ENCODE data around the gene SLC43A2.
"Not testable (repeated sequence)": the region's sequence is repeated elsewhere in the genome, so short reads cannot be mapped to it uniquely, and the experiment has no call there.

The SLC43A2 gene

DNA sequence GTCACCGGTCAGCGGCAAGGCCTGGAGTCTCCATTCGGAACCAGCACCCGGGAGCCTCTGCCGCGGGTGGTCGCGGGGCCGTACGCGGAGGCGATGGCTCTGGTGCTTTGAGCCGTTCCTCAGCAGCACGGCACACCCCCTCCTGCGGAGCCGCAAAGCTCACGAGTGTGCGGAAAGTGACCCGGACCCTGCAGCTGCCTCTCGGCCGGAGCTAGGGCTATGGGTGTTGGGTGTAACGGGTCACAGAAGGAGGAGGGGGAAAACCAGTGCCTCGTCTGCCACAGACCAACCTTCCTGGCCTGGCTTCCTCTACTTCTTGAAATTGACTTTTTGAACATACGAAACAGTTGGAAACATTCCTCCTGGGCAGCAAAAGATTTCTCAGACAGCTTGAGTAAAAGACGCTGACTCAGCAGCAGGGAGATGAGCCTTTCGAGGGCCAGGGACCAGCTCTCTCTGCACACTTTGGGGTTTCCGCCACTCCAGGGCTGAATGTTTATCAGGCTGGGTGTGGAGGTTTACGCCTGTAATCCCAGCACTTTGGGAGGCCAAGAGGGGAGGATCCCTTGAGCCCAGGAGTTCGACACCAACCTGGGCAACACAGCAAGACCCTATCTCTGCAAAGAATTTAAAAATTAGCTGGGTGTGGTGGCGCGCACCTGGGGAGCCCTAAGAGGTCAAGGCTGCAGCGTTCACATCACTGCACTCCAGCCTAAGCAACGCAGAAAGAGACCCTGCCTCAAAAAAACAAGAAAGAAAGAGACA lies 39.6 kb downstream of the SLC43A2 start:
- DNase-seq: peak; percentile 25

DNA sequence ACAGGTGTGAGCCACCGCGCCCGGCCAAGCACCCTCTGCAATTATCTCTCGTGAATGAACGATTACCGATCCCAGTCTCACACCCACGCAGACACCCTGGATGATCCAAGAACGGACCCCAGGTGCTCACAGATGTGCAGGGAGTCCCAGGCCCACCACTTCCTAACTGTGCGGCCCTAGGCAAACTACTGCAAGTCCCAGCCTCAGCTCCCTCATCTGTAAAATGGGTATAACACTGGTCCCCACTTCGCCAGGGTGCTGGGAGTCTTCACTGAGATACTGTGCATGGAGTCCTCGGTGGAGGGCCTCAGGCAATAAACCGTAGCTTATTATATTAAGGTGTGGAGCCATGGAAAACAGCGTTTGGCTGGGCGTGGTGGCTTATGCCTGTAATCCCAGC lies 44.5 kb downstream of the SLC43A2 start:
- no peak for DNase-seq

DNA sequence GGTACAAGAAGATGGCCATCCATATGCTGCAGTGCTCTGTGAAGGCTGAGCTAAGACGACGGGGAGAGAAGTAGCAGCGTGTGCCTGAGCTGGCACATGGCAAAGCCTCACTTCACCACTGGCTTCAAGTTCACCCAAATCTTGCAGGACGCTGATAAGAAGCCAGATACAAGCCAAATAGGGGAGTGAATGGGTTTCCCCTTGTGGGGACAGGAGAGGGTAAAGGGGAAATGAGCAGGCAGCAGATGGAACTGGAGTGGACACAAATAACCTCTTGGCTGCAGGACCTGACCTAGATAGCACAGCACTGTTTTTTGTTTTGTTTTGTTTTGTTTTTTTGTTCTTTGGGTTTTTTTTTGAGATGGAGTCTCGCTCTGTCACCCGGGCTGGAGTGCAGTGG lies 45.1 kb downstream of the SLC43A2 start:
- DNase-seq: no peak

DNA sequence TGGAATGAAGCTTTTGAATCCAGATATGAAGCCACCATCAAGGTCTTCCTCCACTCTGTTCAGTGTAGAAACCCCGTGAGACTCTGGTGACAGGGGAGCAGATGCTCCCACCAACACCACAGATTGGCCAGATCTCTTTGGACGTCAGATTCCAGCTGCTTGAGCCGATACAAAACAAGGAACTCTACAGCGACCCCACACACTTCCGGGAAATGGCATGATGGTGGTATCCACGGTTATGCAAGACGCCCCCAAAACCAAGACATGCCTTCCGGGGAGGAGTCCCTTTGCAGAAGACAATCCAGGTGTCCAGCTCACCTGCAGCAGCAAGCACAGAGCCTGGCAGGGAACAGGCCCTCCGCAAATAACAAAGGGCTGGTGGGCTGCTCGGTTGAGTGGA lies 46.3 kb downstream of the SLC43A2 start:
- DNase-seq: peak; percentile 8

DNA sequence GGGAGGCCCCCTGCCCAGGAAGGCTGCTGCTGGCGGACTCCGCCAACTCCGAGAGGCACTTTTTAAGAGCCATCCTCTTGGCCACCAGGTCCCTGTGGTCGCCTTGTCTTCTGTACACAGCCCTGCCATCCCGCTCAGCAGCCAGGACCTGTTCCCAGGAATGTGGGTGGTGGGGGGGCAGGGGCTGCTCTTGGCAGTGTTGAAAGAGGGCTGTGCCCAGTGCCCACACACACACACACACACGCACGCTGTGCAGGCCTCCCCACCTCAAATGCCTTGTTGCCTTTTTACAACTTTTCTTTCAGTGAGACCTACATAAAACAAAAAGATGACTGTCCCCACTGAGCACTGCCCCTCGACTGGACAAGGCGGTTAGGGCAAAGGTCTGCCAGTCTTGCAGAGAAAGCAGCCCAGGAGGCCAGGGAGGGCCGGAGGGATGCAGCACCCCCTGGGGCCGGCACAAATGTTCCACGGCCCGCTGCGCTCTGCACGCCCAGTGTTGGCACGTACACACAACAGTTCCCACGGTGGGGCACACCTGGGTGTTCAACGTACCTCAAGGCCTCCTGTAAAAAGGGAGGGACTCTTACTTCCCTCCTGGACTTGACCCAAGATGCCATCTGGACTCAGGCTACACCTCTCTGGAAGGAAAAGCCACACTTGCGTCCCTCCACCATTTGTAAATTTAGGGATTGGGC lies 47.5 kb downstream of the SLC43A2 start:
- peak; percentile 34 for DNase-seq

DNA sequence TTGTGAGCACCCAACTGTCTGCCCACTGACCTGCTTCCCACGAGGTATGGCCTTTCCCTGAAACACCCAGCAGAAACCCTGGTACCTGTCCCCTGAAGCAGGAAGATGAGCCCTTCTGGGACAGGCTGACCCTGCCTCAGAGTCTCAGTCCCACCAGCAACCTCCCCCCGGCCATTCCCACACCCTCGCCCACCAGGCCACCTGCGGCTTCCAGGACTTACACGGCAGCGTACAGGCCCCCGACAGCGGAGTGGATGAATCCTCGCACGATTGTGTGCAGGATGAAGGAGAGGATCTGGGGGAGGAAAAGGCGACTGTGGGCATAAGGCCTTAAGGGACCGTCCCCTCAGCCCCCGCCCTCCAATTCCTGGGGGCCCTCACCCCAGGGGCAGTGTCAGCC lies 50.6 kb downstream of the SLC43A2 start:
- no peak for DNase-seq

DNA sequence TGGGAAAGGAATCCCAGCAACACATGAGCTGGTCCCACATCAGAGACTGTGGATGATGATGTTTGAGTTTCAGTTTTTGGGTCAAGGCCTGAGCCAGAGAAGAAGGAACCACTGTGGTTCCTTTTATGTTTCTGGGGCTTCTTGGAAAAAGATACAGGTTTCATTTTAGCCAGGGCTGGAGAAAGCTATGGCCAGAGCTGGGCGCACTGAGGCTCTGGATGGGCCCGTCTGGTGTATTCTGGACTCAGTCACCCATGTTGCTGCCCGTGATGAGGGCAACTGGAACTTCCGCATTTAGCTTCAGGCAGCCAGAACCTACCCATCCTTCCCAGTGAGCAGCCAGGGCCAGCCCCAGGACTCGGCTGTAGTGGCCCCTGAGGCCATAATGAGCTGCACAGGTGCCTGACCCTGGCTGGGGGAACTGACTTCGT lies 51.0 kb downstream of the SLC43A2 start:
- no peak for DNase-seq

DNA sequence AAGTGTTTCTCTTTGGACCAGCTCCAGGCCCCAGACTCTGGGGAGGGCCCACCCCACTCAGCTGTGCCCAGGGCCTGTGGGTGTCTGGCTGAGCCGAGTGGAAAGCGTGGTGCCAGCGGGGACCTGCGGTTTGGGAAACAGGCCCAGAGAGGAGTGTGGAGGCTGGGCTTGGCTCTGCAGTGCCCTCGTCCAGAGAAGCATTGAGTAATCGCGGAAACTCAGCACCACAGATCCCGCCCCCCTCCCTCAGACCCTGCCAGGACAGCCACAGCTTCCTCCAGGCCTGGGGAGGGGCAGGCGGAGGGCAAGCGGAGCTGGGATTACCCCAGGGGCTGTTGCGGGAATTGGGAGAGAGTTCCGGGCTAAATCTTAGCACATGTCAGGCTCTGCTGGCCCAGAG lies 51.5 kb downstream of the SLC43A2 start:
- peak; percentile 93 for DNase-seq

DNA sequence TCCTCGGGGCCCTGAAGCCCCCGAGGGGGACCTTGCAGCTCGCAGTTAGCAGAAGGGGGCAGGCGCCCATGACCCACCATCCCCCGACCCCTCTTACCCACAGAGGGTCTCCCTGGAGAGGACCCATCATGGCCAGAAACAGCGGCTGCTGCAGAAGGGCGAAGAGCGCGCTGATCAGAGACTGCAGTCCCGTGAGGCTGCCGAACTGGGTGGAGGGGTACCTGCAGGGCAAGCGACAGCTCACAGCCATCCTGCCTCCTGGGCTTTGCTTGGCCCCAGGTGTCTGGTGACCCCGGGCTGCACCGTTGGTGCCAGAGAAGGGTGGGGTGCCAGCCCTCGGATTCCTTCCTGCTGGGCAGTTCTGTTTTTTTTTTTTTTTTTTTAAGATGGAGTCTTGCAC lies 52.1 kb downstream of the SLC43A2 start:
- DNase-seq: no peak

DNA sequence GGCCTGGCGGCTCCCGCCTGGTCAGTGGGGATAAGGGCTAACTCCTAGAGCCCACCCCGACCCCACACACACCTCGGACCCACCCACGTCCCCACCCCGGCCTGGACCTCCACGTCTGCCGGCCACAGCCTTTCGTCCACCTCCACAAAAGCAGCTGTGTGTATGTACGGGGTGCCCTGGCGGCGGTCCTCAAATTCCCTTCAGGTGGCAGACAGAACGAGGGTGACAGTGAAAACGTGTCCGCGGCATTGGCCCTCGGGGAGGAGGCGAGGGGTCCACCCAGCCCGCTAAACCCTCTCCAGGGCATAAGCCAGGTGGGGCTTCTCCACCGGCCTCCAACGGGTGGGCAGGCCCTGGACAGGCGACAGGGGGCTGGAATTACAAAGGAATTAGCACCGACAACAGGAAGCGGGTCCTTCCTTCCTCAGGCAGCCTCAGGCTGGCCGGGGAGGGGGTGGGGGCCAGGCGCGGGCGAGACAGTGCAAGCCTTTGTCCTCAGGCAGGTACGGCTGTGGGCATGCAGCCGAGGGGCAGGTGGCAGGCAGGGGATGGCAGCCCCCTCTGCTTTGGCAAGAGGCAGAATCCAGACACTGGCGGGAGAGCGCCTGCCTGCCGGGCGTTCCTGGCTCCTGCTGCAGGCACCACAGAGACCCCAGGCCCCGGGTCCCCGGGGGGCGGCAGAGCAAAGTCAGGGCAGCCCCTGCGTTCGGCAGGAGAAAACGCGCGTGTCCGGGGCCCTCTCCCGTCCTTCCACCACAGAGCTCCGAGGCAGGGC lies 53.8 kb downstream of the SLC43A2 start:
- DNase-seq: no peak

DNA sequence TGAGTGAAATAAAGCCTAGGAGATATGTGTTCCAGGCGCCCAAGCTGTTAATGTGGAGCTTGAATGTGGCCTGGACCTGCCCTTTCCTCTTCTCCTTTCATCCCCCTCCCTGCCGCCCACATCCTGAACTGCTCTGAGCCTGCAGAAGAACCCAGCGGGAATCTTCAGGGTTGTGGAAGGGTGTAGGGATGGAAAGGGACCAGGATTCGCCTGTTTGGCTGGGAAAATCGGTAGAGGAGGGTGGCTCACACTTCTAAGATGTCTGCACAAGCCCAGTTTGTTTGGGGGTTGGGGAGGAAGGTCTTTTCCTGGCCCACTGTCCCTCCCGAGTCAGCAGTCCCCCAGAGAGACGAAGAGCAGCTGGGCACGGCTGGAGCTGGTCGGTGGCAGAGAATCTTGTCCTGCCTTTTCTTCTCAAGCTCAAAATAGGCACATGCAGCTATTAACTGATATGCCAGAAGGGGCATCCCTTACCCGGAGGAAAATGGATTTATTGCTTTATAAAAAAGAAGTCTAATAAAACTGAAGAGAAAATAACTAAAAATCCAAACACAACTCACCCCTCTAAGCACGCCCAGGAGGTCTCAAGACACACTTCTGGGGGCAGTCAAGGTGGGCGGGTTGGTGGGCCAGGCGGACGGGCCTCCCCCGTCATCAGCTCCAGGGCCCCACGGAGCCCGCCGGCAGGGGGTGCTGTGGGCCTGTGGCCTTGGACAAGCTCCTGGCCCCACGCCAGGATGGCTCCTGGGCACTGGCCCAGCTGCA lies 54.5 kb downstream of the SLC43A2 start:
- peak; percentile 85 for DNase-seq

DNA sequence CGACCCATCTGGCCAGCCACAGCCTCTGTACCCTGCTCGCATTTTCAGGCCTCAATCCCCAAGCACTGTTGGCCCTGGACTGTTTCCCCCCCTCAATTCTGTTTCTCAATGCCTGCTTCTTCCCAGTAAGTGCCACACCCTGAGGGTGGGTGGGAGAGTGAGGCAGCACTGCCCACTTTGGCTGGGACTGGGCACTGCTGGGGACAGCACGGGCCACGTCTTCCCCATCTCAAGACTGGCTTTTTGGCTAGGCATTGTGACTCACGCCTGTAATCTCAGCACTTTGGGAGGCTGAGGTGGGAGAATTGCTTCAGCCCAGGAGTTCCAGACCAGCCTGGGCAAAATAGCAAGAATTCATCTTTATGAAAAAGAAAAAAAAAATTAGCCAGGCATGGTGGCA lies 56.0 kb downstream of the SLC43A2 start:
- DNase-seq: not testable (repeated sequence)

DNA sequence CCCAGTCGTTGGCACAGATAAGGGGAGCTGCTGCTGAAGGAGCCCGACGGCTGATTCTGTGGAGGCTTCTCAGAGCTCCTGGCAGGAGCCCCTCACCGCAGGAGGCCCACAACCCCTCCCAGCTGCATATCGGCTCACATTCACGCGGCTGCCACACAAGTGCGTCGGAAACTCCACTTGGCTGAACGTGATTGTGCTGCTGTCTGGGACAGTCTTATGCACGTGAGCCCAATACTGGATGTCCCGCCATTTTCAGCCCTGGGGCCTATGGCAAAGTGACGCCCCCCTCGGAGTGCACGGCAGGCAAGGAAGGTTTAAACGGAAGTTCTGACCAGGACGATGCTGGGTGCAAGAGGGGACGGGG lies 57.3 kb downstream of the SLC43A2 start:
- no peak for DNase-seq

DNA sequence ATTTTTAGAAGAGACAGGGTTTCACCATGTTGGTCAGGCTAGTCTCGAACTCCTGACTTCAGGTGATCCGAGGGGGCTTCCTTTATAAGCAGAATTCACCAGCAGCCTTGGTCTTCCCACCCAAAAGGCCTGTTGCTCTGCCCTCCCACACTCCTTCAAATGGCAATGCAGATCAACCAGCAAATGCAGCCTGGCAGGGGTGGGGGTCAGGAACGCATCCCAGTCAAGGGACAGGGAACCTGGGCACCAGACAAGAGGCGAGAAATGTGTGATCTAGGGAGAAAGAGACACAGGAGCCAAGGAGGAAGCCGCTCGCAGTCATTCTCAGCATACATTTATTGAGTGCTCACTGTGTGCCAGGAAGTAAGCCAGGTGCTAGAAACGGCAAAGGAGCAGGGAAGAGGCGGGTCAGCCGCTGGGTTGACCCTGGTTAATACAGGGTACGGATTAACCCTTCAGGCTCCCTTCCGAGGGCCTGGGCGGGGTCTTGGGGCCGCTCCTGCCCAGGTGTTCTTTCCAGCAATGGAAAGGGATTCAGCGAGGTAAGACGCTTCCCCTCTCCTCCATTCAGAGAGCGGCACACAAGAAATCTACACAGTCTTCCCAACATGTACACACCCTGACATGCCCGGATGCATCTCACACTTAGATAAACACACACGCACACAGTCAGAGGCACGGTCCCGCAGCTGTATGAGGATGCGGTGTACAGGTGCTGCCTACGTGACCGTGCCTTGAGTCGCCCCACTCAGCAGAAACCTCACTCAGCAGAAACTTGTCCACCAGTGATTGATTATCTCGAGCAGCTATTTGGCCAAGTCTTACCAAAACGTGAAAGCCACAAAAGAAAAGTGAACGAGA lies 59.5 kb downstream of the SLC43A2 start:
- no peak for DNase-seq

DNA sequence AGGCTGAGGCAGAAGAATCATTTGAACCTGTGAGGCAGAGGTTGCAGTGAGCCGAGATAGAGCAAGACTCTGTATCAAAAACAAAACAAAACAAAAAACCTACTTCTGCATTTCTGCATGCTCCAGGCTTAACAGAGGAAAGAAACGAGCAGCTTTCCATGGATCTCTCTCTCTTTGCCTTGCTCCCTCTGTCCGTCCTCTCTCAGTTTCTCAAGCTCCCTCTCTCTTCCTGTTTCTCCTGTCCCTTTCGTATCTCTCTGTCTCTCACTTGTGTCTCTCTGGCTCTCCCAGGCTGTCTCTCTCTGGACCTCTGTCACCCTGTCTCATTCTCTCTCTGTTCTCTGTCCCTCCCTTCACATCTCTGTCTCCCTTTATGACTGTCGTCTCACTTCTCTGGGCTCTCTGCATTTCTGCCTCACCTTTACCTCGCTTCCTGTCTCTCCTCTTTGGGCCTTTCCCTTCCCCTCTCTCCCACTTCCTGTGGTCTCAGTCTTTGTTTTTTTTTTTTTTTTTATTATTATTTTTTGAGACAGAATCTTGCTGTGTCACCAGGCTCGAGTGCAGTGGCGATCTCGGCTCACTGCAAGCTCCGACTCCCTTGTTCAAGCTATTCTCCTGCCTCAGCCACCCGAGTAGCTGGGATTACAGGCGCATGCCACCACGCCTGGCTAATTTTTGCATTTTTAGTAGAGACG lies 62.0 kb downstream of the SLC43A2 start:
- no peak for DNase-seq

DNA sequence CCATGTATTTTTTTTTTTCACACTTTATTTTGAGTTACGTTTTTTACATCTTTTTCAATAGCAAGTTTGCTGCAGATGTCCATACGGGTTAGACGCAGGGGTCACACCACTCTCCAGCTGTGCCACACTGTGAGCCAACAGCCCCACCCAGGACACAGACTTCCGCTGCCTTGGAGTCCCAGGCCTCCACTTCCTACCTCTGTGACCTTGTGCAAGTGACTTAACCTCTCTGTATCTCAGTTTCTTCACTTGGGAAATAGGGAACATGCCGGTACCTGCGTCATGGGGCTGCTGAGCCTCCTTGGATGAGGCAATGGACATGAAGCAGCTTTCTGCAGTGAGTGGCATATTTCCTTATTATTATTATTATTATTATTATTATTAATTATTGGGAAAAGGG lies 62.8 kb downstream of the SLC43A2 start:
- no peak for DNase-seq

DNA sequence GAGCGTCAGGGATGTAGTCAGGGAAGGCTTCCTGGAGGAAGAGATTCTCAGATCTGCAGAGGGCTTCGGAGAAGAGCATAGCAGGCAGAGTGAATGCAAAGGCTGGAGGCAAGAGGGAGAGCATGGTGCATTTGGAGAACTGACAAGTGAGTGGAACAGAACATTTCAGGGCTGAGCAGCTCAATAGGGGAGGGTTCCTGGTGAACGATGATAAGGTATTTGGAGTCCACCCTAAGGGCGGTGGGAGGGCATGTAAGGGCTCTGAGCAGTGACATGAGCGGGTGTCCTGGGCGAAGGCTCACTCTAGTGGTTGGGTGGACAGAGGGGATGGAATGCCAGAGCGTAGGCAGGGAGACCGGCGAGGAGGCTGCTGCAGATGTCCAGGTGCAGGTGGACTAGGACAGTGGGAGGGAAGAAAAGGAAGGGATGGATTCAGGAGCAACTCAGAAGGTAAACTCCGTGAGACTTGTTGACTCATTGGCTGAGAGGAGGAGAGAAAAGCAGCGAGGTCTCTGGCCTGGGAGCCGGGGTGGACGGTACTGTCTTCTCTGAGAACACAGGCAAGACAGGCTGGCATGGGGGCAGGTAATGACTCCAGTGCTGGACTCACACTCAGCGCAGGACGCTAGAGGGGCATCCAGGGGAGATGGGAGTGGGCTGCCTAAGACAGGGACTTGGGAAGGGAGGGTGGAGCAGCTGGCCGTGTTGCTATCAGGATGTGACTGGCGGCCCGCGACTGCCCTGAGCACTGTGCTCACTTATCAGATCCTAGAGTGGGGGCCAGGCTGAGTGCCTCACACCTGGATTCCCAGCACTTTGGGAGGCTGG lies 64.6 kb downstream of the SLC43A2 start:
- DNase-seq: peak; percentile 29

DNA sequence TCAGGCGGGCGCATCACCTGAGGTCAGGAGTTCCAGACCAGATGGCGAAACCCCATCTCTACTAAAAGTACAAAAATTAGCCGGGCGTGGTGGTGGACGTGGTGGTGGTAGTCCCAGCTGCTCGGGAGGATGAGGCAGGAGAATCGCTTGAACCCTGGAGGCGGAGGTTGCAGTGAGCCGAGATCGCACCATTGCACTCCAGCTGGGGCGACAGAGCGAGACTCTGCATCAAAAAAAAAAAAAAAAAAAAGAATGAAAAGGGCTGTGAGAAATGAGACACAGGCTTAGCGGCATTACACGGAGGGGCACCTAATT lies 65.2 kb downstream of the SLC43A2 start:
- peak; percentile 10 for DNase-seq

DNA sequence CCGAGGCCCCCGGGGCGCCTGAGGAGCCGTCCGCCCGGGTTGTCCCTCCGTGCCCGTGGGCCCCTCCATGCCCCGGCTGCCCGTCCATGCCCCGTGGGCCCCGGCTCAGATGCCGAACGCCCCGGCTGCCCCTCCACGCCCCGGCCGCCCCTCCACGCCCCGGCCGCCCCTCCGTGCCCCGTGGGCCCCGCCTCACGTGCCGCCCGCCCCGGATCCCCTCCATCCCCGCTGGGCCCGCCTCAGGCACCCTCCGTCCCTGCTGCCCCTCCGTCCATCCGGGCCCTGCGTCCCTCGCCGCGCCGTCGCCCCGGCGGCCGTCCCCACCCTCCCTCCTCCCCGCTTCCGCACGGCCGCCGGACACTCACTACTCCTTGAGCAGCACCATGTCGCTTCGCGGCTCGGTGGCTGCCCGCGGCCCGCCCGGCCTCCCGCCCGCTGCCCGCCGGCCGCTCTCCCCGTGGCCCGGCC lies 66.4 kb downstream of the SLC43A2 start:
- no peak for DNase-seq

DNA sequence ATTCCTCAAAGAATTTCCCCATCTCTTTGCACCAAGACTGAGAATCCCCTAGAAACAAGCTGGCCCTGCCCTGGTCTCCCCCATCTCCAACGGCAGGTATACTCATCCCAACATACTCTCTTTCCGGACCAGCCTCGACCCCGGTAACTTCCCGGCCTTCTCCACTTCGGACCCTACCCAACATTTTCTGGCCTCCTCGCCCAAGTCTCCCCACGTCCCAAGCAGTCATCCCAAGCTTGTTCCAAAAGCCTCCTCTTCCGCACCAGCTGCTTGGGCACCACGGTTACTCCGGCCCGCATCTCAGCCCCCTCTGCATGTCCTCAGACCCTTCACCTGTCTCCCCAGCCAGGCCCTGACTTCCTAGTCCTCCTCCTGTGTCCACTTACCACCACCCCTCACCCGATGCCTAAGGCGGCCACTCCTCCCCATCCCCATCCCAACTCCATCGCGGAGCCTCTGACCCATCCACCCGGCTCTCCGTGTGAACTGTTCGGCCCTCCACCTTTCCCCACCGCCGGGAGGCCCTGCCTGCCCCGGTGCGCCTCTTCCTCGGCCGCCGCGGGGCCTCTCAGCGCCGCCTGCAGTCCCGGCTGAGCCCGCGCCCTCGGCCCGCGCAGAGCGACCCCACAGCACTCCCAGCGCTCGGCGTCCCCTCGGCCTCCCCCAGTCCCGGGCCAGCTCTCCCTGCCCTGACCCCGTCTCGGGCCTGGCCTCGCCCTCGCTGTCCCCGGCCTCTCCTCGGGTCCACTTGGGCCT lies 67.0 kb downstream of the SLC43A2 start:
- DNase-seq: no peak

All from left hindlimb (tissue), 1 donor.